Measurements from ENCODE around the gene WDR90.

WDR90 gene

GRCh38 chr16:646679-647172, 2.4 kb upstream of the WDR90 start:
- Histone ChIP-seq H3K4me3 (ENCODE audit: low read depth, low read length) (no peak overlapping the region), H3K4me1 (peaks cover 2% of the 10 kb centered on the region; the same call in 1 of the 2 replicates), H3K36me3 (no peaks in the 10 kb centered on the region), H3K9me3 (no peaks in the 10 kb centered on the region), H3K27me3 (no peaks in the 10 kb centered on the region)
- TF ChIP-seq CTCF (IDR thresholded peaks at IDR 0.05; ENCODE audit: low read depth, low read length) = no peak
- no peak for DNase-seq

- Histone ChIP-seq H3K4me1 (peaks cover 2% of the 10 kb centered on the region; the same call in 1 of the 2 replicates), H3K9me3 (no peaks in the 10 kb centered on the region), H3K4me3 (ENCODE audit: low read depth, low read length) (no peak overlapping the region), H3K36me3 (no peaks in the 10 kb centered on the region), H3K27me3 (no peaks in the 10 kb centered on the region)
- TF ChIP-seq CTCF (IDR thresholded peaks at IDR 0.05; ENCODE audit: low read depth, low read length) = no peak
- no peak for DNase-seq
Observed at GRCh38 chr16:647173-647902, 1.8 kb upstream of the WDR90 start.

- Histone ChIP-seq H3K27me3 (no peaks in the 10 kb centered on the region), H3K4me3 (ENCODE audit: low read depth, low read length) (peak overlapping the region; percentile 82), H3K9me3 (no peaks in the 10 kb centered on the region), H3K4me1 (no peaks in the 10 kb centered on the region), H3K36me3 (no peaks in the 10 kb centered on the region)
- DNase-seq = peak; percentile 79
- TF ChIP-seq CTCF (IDR thresholded peaks at IDR 0.05; ENCODE audit: low read depth, low read length) = peak; percentile 65
Observed at GRCh38 chr16:648071-648780, 939 bp upstream of the WDR90 start.

- no peaks in the 10 kb centered on the region for H3K4me1 ChIP-seq
- no peak for TF ChIP-seq CTCF (IDR thresholded peaks at IDR 0.05; ENCODE audit: low read depth, low read length)
- H3K9me3 ChIP-seq = no peaks in the 10 kb centered on the region
- no peaks in the 10 kb centered on the region for H3K27me3 ChIP-seq
- peak overlapping the region; percentile 82 for H3K4me3 ChIP-seq (ENCODE audit: low read depth, low read length)
- no peak for DNase-seq
- H3K36me3 ChIP-seq = no peaks in the 10 kb centered on the region; the same call in 1 of the 2 replicates
Observed at GRCh38 chr16:649631-650030, 466 bp downstream of the WDR90 start.

- Histone ChIP-seq H3K27me3 (no peaks in the 10 kb centered on the region), H3K4me1 (no peaks in the 10 kb centered on the region), H3K36me3 (peaks cover 14% of the 10 kb centered on the region), H3K4me3 (ENCODE audit: low read depth, low read length) (no peak overlapping the region), H3K9me3 (no peaks in the 10 kb centered on the region)
- no peak for TF ChIP-seq CTCF (IDR thresholded peaks at IDR 0.05; ENCODE audit: low read depth, low read length)
- no peak for DNase-seq
Observed at GRCh38 chr16:651844-652243, 2.7 kb downstream of the WDR90 start.
